GM12891 (cell line): ENCODE data around the gene PCID2.

Experiments
- POLR2A ChIP-seq: IDR thresholded peaks from 2 replicates; pipeline ENCODE4 v1.6.1; 2011; ENCODE audit warnings: low read depth, low read length, control low read depth
- POLR2AphosphoS5 ChIP-seq: IDR thresholded peaks from 2 replicates; pipeline ENCODE4 v1.6.1; 2011; ENCODE audit warnings: low read depth, low read length, control low read depth

DNA sequence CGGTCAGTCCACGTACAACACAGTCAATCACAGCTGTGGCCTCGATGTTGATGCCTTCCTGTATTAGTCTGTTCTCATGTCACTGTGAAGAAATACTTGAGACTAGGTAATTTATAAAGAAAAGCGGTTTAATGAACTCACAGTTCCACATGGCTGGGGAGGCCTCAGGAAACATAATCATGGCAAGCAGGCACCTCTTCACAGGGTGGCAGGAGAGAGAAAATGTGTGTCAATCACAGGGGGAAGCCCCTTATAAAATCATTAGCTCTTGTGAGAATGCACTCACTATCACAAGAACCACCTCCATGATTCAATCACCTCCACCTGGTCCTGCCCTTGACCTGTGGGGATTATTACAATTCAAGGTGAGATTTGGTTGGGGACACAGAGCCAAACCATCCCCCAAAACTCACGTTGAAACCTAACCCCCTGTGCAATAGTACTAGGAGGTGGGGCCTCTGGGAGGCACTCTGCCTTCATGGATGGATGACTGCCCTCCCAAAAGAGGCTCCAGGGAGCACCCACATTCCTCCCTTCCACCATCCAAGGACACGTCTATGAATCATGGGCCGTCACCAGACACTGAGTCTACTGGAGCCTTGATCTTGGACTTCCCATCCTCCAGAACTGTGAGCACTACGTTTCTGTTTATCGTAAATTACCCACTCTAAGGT is 52.4 kb downstream of the PCID2 start:
- TF ChIP-seq POLR2A (no peak), POLR2AphosphoS5 (no peak)
